Neural progenitor cell (in vitro differentiated cells): ENCODE measurements around the gene SRGAP3.

Experiments
- CTCF ChIP-seq: fragments of 200-600 bp; sonication (generic); IDR thresholded peaks from 2 replicates; pipeline ENCODE4 v1.5.1; 2017; ENCODE audit warnings: antibody characterized with exemption, mild to moderate bottlenecking
- EZH2 ChIP-seq: fragments of 200-600 bp; sonication (generic); IDR thresholded peaks from 2 replicates; pipeline ENCODE4 v1.6.1; 2017; ENCODE audit warnings: antibody characterized with exemption, mild to moderate bottlenecking, moderate library complexity

GRCh38 chr3:9211155-9211950 lies 38.1 kb downstream of the SRGAP3 start:
- TF ChIP-seq CTCF = no peak
- no peak for TF ChIP-seq EZH2
